ENCODE data around the gene ZNF599.

- TF ChIP-seq CTCF (IDR thresholded peaks at IDR 0.05) (no peak), EZH2 (IDR thresholded peaks at IDR 0.05; ENCODE audit: borderline replicate concordance, insufficient read depth, low read depth, low read length, poor library complexity, severe bottlenecking) (no peak)
Measured at GRCh38 chr19:34788074-34788473, 15.1 kb upstream of the ZNF599 start.
